GM19452 (cell line): ENCODE data around the gene RASGEF1C.
"Not testable (repeated sequence)": the region's sequence is repeated elsewhere in the genome, so short reads cannot be mapped to it uniquely, and the experiment has no call there.

Source experiments
- ATAC-seq: cut with Tn5 transposase; IDR thresholded peaks from one replicate; pipeline ENCODE4 v1.9.1; 2021; ENCODE audit not compliant: unreplicated experiment

RASGEF1C gene

DNA sequence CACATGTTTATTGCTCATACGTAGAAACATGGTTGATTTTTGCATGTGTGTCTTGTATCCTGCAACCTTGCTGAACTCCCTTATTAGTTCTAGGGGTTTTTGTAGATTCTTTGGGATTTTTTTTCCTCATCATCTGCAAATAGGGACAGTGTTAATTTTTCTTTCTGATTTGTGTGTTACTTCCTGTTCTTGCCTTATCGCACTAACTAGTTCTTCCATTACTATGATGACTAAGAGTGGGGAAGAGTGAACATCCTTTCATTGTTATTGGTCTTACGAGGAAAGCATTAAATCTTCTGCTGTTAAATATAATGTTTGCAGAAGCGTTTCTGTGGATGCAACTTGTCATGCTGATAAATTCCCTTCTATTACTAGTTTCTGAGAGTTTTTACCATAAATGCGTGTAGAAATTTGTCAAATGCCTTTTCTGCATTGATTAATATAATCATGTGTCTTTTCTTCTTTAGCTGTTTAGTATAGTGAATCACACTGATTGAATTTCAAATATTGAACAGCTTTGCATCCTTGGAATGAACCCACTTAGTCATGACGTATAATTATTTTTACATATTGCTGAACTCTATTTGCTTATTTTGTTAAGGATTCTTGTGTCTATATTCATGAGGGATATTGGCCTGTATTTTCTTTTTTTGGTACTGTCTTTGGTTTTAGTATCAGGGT is 105.4 kb downstream of the RASGEF1C start:
- no peak for ATAC-seq

DNA sequence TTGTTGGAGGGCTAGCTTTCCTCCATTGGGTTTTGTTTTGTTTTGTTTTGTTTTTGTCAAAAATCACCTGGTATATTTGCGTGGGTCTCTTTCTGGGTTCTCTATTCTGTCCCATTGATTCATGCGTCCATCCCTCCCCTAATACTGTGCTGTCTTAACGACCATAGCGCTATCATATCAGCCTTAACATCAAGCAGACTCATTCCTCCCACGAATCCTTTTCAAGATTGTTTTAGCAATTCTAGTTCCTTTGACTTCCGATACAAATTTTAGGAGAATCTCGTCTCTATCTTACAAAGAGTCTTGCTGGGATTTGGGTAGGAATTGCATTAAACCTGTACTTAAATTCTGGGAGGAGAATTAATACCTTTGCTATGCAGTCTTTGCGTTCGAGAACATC is 106.4 kb downstream of the RASGEF1C start:
- ATAC-seq = no peak

DNA sequence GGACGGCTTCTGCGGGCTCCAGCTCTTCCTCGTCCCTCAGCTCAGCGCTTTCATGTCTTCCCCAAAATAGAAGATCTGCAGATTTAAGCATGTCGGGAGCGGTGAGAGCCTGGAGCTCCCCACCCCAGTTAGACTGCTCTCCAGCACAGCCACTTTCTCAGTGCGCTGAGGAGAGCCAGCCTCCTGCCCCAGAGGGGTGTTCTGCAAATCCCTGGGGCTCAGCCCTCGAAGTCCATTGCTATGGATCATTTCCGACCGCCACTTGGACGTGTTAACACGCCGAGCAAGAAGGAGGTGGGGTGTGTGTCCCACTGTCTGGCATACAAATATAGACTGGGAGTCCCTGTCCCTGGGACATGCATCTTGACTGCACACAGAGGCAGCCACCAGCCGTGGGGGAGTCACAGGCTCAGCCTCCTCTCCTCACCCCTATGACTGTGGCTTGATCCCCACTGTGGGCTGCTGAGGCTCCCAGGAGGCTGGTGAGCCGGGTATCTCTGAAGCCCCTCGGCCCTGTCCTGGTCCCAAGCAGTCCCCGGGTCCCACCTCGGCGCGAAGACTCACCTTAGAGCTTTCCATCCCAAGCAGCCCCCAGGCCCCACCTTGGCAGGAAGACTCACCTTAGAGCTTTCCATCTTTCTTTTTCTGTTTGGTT is 107.4 kb downstream of the RASGEF1C start:
- ATAC-seq = no peak

DNA sequence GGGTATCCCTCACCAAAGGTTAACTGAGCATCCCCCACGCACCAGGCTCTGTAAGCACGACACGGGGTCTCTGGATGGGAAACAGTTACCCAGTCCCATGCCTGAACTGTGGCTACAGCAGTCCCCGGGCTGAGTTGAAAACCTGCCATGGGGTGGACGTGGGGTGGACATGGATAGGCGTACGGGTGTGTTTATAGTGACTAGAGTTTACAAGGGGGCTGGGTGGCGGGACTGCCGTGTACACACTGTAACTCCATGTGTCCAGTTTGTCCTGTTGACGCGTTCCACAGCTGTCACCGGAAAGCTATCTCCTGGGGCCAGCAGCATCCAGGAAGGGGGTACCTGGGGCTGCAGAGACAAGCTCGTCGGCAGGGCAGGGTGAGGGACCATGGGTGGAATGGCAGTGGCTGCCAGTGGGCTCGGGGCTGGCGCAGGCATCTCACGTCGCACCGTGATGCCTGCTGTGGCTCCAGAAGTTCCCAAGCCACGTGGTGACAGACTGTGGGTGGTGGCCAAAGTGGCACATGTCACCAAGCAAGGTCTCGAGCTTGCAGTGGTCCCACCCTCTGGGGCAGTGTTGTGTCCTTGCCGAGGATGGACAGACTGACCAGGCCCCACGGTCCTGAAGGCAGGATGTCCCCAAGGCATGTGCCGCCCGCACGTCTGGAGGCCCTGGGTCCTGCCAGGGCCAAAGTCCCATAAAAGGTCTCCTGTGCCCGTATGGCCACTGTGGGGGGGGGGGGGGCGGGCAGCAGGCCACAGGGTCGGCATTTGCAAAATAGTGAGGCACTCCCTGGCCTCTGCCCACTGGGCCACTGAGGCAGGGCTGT is 108.2 kb downstream of the RASGEF1C start:
- ATAC-seq = no peak

DNA sequence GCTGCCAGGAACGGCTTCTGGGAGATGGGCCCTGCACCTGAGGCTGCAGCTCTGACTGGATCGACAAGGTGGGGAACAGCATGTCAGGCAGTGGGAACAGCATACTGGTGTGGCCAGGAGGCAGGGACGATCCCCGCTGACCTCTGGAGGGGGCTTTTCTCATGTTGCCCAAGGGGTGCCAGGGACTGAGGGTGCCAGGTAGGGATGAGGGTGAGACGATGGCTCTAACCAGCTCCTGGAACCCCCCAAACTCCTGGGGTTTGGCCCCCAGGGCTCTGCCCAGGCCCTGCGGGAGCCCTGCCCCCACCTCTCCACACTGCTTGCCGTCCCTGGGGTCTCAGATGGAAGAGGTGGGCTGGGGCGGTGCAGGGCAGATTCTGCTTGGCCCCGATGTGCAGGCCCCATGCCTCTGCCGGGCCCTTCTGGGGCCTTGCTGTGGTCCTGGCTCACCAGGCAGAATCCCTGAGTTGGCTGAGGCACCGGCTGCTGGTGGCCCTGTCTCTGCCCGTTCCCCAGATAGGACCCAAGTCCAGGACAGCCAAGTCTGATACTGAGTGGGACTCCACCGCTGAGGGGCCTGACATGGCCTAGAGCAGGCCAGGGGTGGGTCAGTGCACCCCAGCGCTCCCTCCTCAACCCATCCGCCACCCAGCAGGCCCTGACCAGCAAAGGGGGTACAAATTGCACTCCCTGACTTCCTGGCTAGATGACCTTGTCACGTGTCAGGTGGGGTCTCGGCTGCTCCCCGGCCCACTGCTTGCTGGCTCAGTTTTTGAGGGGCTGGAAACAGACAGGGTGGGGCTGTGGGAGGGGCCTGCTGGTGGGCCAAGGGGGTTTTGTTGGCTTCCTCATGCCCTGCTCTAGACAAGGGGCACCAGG is 109.0 kb downstream of the RASGEF1C start:
- no peak for ATAC-seq

DNA sequence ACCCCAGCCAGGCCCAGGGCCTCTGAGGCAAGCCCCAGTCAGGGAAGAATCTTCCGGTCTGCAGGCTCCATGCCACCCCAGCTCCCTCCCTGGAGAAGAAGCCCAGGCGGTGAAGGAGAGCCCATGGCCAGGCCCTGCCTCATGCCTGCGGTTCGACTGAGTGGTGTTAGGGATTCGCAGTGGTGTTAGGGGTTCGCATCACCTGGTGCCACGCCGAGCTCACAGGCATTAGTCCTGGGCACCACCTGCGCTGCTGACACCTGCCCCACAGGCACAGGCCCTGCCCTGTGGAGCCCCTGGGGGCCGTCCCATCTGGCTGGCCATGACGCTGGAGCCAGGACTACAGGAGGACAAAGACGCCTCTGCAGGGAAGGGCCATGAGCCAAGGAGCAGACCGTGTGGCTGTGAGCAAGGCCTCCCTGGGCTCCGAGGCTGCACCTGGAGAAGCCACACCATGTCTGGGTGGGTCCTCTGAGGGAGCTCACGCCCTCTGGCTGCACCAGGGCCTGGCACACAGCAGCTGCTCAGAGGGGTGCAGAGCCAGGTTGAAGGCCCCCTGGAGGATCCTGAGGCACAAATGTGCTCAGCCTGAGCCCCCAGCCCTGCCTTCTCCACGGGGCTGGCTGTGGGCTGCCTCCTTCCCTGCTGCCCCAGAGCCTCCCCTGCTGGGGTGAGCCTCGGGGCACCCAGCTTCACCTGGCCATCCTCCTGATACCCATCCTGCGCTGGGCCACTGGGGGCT is 109.8 kb downstream of the RASGEF1C start:
- no peak for ATAC-seq

DNA sequence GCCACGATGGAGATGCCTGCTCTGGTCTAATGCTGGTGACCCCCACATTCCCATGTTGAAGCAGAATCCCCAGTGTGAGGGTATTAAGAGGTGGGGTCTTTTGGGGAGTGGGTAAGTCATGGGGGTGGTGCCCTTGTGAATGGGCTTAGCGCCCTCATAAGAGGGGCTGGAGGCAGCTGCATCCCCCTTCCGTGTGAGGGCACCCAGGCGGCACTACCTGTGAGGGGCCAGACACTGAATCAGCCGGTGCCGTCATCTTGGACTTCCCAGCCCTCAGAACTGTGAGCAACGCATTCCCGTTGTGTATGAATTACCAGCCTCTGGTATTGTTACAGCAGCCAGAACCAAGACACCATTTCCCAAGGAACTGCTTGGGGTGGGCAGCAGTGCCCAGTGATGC is 110.5 kb downstream of the RASGEF1C start:
- no peak for ATAC-seq

DNA sequence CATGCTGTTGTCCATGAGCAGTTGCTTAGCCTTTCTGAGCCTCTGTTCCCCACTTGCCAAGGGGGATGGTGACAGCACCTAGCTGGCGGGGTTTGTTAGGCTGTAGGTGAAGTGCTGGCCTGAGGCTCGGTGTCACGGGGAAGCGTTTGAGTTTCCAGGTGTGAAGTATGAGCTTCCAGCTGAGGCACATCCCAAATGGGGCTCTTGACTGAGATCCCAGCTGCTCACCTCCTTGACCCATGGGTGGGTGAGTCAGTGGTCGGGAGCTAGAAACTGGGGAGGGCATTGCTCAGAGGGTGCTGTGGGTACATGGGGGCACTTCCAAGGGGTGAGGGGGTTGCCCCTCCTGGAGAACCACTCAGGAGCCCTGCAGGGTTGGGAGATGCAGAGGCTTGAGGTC is 111.1 kb downstream of the RASGEF1C start:
- no peak for ATAC-seq

DNA sequence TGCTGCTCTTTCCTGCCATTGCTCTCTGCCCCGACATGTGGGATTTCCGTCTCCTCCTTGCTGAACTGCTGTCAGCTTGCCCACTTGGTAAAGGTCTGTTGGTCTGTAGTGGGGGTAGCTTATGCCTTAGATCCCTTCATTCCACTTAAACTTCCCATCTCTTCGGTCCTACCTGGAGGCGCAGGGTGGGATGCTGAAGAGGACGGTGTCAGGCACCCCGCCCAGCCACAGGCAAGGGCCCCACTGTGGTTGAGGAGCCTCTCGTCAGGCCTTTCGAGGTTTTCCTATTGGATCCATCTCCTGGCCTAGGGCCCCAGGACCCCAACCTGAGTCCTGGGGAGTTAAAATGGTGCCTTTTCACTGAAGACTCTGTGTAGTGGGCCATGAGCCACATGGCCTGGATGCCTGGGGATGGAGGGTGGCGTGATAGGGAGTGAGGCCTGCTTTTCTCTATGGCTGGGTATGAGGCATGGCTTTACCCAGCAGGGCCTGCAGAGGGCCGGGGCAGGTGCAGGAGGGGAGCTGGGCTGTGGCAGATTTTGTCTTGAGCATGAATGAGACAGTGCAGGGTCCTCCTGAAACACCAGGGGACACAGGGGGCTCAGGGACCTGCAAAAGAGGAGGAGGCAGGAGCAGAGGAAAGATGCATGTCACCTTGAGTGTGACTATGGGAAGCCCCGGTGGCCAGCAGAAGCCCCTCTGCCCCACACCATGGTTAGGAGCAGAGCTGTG is 111.7 kb downstream of the RASGEF1C start:
- ATAC-seq = no peak

DNA sequence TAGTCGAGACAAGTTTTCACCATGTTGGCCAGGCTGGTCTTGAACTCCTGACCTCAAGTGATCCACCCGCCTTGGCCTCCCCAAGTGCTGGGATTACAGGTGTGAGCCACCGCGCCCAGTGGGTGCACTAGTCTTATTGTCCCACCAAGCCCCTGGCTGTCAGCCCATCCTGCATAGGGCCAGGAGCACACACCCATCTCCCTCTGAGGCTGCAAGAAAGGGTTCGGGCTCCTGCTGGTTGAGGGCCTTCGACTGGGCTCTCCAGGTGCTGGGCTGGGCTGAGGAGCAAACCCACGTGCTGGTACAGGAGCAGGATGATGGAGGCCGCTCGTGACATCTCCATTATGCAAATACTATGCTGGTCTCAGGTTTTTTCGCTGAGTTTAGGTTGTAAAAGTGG is 112.4 kb downstream of the RASGEF1C start:
- ATAC-seq = no peak

DNA sequence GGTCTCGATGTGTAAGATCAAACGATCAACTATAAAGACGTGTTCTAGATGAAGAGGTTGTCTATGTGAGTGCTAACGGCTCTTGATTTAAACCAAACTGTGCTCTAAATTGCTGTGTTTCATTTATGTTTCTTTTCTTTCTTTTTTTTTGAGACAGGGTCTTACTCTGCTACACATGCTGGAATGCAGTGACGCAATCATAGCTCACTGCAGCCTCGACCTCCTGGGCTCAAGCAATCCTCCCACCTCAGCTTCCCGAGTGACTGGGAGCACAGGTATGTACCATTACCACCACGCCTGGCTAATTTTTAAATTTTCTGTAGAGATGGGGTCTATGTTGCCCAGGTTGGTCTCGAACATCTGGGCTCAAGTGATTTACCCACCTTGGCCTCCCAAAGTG is 113.5 kb downstream of the RASGEF1C start:
- ATAC-seq = no peak

DNA sequence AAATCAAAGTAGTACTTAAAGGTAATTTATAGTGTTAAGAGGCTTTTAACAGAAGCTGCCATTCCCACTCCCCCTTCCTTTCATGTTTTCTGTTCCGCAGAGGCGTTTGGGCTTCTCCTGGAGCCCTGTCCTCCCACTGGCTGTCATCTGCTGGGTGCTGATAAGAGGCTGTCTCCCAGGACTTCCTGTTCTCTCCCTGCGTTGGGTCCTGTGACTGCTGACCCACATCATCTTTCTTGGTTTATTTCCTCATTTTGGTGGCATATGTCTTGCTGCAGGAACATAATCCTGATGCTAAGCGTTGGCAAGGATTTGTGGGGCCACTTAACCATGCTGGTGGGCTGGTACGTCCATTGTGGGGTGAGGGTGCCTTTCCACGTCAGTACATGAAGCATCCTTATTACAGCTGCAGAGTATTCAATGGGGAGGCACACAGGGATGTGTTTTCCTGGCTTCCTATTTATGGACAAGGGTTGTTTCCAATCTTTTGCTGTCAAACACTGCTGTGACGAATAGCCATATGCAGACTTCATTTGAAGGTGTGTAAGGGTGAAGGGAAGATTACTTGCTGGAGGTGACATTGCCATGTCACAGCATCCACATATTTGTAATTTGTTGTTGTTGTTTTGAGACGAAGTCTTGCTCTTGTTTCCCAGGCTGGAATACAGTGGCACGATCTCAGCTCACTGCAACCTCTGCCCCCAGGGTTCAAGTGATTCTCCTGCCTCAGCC is 115.2 kb downstream of the RASGEF1C start:
- no peak for ATAC-seq

DNA sequence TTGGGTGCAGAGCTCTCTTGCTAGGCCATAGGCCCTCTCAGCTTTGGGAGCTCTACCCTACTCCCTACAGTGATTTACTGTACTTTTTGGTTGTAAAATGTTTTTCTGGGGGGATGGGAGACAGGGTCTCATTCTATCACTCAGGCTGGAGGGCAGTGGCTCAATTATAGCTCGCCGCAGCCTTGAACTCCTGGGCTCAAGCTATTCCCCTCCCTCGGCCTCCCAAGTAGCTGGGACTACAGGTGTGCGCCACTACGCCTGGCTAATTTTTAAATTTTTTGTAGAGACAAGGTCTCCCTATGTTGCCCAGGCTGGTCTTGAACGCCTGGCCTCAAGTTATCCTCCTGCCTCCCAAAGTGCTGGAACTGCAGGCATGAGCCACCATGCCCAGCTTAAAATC is 115.8 kb downstream of the RASGEF1C start:
- ATAC-seq = no peak

DNA sequence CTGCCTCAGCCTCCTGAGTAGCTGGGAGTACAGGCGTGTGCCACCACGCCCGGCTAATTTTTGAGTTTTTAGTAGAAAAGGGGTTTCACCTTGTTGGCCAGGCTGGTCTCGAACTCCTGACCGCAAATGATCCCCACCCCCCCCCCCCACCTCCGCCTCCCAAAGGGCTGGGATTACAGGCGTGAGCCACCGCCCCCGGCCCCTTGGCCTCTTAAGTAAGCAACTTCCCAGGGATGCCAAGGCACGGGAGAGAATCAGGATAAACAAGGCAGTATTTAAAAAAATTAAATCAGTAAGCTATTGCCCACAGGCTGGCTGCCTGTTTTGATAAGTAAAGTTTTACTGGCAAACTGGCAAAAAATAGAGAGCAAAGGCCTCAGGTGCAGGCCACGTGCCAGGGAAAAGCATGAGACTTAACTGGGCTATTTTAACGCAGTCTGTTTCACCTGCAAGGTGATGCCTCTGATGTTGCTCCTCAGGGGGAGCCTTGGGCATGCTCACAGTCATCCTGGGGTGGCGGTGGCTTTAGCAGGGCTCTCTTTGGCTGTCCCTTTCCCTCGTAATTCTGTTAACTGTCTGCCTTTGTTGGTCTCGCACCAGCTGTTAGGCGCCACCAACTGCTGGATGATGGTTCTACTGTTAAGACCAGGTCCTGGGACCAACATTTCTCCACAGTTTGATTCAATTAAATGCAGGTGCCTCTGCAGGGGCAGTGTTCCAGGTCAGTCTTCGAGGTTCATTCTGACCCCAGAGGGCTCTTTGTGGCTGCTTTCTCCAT is 118.1 kb downstream of the RASGEF1C start:
- ATAC-seq = no peak

DNA sequence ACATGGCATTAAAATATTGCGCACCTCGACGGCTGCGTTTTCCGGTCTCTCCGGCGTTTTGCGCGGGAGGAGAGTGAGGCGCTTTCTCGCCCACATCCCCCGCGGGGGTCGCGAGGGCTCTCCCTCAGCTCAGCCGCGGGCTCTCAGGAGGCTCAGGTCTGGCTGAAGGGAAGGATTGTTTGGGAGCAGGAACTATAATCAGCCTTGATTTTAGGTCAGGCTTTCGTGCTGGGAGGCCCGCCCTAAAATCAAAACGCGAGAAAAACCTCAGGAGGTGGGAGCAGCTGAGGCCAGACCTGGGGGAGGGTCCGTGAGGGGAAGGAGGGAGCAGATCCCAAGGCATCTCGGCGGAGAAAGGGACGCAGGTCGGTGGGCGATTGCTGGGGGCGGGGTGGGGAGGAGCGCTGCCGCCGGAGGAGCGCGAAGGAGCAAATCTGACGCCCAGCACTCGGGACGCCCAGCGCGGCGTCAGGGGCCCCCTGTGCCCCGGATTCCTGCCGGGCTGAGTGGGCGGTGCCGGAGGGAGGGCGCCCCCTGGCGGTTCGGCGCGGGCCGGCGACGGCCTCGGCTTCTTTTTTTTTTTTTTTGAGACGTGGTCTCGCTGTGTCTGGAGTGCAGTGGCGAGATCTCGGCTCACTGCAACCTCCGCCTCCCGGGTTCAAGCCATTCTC is 118.8 kb downstream of the RASGEF1C start:
- peak; percentile 61 for ATAC-seq

DNA sequence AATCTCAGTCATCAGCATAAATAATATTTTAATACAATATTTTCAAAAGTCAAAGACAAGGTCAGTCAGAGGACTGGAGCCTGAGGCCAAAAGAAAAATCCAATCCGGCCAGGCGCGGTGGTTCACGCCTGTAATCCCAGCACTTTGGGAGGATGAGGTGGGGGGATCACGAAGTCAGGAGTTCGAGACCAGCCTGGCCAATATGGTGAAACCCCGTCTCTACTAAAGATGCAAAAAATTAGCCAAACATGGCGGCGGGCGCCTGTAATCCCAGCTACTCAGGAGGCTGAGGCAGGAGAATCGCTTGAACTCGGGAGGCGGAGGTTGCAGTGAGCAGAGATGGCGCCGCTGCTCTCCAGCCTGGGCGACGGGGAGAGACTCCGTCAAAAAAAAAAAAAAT is 119.4 kb downstream of the RASGEF1C start:
- ATAC-seq = not testable (repeated sequence)

DNA sequence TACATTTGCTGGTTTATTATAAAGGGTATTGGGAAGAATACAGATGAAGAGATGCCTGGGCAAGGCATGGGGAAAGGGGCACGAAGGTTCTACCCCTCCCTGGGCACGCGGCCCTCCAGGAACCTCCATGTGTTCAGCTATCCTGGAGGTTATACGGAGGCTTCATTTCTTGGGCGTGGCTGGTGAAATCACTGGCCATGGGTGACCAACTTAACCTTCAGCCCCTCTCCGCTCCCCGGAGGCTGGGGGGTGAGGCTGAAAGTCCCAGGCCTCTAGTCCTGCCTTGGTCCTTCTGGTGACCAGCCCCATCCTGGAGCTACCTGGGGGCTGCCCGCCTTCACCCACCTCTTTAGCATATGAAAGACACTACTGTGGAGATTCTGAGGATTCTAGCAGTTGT is 120.5 kb downstream of the RASGEF1C start:
- ATAC-seq = no peak
